GM21381 (cell line): ENCODE measurements around the gene CNBP.
"Not testable (repeated sequence)": the region's sequence is repeated elsewhere in the genome, so short reads cannot be mapped to it uniquely, and the experiment has no call there.

ENCODE experiments used
- ATAC-seq: cut with Tn5 transposase; IDR thresholded peaks from one replicate; pipeline ENCODE4 v1.9.1; 2021; ENCODE audit warnings: mild to moderate bottlenecking, moderate library complexity; ENCODE audit not compliant: unreplicated experiment

Gene CNBP

GRCh38 chr3:129185783-129186182 is 2.1 kb upstream of the CNBP start:
- ATAC-seq, result no peak

DNA sequence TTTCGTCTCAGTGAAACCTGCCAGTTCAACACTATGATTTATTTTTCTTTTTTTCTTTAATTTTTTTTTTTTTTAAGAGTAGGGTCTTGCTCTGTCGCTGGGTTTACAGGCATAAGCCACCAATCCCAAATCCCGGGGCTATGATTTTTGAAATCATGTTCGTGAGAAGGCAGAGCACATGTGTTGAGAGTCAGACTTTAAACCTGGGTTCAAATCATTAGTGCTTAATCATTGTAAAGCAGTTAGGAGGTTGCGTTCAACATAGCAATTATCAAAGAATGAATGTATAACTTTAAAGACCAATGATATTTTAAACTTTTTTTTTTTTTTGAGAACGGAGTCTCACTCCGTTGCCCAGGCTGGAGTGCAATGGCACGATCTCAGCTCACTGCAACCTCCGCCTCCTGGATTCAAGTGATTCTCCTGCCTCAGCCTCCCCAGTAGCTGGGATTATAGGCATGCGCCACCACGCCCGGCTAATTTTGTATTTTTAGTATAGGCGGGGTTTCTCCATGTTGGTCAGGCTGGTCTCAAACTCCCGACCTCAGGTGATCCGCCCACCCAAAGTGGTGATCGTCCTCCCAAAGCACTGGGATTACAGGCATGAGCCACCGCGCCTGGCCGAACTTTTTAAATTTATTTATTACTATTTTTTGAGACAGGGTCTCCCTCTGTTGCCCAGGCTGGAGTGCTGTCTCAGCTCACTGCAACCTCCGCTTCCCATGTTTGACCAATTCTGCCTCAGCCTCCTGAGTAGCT is 1.3 kb upstream of the CNBP start:
- ATAC-seq, result not testable (repeated sequence)

- ATAC-seq, result no peak
Observed at GRCh38 chr3:129184396-129184657, 631 bp upstream of the CNBP start.

DNA sequence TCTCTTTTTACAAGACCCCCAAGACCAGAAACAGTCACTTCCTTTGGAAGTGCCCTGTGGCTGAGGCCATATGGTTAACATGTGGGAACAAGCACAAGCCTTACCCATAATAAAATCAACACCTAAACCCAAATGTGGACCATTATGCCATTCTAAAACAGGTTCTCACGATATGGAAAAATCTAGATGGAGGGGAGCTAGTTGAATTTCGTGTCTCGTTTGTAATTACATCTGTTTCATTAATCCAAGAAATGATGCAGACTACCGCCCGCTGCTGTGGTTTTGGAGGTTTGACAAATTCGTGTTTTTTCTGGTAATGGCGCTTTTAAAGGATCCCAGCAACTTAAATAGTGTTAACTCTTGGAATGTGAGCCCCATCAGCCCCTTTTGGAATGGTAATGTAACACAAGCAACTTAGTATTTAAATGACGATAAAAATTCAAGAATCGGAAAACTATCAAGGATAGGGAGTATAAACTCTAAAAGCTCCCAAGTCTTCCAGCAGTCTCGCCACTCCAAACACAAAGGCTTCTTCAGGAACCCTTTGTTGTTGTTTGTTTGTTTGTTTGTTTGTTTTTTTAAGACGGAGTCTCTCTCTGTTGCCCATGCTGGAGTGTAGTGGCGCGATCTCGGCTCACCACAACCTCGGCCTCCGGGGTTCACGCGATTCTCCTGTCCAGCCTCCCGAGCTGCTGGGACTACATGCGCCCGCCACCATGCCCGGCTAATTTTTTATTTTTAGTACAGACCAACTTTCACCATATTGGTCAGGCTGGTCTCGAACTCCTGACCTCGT is 1.1 kb downstream of the CNBP start:
- ATAC-seq, result no peak

- no peak for ATAC-seq
Observed at GRCh38 chr3:129181819-129182218, 1.9 kb downstream of the CNBP start.

DNA sequence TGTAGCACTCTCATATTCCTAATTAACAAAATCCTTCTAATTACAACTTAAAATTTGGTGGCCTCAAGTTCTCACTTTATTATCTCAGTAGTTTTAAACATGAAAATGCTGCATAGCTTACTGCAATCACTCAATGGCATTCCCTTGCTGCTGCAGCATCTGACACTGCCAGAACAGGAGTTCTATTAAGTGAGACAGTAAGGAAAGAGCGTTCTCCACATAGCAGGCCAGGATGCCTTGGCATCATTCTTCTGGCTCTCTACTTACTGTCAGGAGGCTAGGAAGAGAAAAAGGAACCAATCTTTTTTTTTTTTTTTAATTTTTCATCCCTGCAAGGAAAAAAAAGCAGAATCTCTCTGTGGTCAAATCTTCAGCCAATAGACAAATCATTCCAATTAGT is 3.2 kb downstream of the CNBP start:
- no peak for ATAC-seq

- no peak for ATAC-seq
Observed at GRCh38 chr3:129176051-129176450, 7.6 kb downstream of the CNBP start.

GRCh38 chr3:129173725-129174124 is 10.0 kb downstream of the CNBP start:
- ATAC-seq, result no peak

DNA sequence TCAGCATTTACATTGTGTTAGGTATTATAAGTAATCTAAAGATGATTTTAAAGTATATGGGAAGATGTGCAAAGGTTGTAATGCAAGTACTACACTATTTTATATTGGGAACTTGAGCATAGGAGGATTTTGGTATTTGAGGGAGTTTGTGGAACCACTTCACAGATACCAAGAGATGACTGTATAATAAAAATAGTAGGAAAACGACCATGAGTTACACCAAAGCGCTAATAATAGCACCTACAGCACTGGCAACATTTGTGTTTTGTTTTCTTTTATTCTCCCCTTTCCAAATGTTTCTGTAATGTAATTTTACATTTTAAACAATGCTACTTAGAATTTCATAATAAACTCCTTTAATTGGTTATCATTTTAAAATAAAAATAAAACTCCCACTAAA is 10.5 kb downstream of the CNBP start:
- ATAC-seq, result no peak

DNA sequence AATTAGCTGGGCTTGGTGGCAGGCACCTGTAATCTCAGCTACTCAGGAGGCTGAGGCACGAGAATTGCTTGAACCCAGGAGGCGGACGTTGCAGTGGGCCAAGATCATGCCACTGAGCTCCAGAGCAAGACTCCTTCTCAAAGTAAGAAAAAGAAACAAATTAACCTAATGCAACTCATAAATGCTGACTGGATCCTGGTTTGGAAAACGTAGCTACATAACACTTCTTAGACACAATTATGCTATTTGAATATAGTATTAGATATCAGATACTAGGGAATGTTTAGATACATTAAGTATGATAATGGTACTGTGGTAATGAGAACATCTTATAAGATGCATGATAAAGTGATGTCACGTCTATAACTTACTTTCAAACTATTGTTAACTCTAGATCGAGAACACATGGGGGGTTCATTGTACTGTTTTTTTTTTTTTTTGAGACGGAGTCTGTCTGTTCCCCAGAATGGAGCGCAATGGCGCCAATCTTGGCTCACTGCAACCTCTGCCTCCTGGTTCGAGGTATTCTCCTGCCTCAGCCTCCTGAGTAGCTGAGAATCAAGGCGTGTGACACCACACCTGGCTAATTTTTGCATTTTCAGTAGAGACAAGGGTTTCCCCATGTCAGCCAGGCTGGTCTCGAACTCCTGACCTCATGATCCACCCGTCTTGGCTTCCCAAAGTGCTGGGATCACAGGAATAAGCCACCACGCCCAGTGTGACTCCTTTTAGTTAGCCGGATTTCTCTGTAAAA is 16.9 kb downstream of the CNBP start:
- no peak for ATAC-seq

GRCh38 chr3:129165594-129165993 is 18.1 kb downstream of the CNBP start:
- ATAC-seq, result not testable (repeated sequence)

DNA sequence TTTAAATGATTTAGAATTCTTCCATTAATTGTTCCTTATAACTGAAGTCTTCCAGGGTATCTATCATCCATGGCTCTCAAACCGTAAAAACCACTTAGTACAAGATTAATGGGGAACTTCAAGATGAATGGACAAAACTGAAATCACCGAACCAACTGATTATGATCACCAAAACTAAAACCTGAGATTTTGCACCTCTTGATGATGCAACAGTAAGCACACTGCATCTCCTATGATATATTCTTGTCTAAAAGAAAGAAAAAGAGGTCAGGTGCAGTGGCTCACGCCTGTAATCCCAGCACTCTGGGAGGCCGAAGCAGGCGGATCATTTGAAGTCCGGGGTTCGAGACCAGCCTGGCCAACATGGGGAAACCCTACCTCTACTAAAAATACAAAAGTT is 19.2 kb downstream of the CNBP start:
- ATAC-seq, result no peak

DNA sequence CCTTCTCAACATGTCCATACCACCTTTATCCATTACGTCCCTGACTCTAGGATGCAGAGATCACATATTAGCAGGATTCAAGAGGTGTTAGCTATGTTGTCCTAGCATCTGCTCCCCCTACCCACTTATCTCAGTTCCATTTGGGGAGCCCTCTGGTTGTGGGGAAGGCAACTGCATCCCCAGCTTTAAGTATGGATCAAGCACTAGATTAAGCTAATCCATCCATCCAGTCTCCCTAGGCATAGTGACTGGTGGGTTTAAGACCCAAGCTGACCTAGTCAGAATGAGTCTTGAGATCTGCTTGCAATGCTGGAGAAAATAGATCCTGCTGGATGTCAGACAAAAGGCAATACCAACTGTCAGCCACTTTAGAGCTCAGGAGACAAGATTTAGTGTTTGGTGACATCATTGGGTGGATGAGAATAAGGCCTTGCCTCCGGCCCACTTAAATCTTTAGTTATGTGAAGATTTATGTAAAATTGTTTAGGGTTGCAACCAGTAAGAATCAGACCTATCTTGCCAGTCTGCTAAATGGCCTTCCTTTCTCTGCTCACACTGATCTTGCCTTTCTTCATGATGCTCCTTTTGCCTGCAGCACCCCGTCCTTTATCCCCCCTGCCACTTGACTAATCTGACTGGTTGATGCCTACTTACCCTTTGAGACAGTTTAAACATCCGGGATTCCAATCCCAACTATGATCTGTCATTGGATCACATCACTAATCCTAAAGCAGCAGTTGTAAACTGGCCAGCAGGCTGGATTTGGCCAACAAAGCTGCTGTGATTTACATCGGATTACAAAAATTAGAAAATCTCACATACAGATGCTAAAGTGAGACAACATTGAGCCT is 20.7 kb downstream of the CNBP start:
- ATAC-seq, result no peak

DNA sequence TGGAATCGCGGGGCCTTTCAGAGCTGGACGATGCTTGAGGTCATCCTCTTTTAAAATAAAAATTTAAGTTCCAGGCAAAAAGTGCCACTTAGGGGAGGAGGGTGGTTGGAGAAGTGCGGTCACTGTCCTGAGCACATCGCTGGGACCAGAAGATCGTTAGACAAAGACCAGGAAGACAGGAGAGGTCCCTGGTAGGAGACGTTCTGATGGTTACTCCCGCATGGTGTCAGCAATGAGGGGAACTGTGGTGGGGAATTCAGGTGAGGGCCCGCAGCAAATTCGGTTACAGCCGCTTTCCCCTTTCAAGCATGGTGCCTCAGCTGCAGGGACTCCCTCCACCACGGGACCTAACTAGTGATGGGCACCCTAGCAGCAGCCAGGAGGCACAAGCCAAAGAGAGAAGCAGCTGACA is 21.8 kb downstream of the CNBP start:
- ATAC-seq, result no peak

- ATAC-seq, result peak; percentile 77
Observed at GRCh38 chr3:129160891-129161859, 22.5 kb downstream of the CNBP start, which contains the start of gene ISY1. Gene ISY1 (minus strand): TSS chr3:129161063. CDS start chr3:129160975, 88 bp downstream.

GRCh38 chr3:129144786-129145185 is 38.9 kb downstream of the CNBP start:
- ATAC-seq, result no peak

GRCh38 chr3:129141011-129141410 is 42.7 kb downstream of the CNBP start:
- ATAC-seq, result not testable (repeated sequence)

DNA sequence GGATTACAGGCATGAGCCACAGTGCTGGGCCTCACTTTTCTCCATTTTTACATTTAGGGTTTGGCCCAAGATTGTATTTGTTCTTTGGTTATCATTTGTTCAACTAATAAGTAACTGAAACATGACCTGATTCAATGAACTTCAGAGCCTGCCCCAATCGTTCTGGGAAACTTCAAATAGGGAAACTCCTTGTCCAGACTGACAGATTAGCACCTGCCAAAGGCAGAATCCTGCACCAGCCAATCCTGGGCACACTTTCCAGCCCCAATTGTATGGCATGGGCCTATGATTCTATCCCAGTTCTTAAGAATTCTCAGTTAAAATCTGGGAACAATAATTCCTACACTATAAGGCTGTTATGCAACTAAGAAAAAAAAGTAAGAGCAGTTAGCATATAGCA is 43.8 kb downstream of the CNBP start:
- ATAC-seq, result no peak

- ATAC-seq, result not testable (repeated sequence)
Observed at GRCh38 chr3:129136275-129136674, 47.4 kb downstream of the CNBP start.
